ENCODE results near the gene OR1J1.

OR1J1 gene

DNA sequence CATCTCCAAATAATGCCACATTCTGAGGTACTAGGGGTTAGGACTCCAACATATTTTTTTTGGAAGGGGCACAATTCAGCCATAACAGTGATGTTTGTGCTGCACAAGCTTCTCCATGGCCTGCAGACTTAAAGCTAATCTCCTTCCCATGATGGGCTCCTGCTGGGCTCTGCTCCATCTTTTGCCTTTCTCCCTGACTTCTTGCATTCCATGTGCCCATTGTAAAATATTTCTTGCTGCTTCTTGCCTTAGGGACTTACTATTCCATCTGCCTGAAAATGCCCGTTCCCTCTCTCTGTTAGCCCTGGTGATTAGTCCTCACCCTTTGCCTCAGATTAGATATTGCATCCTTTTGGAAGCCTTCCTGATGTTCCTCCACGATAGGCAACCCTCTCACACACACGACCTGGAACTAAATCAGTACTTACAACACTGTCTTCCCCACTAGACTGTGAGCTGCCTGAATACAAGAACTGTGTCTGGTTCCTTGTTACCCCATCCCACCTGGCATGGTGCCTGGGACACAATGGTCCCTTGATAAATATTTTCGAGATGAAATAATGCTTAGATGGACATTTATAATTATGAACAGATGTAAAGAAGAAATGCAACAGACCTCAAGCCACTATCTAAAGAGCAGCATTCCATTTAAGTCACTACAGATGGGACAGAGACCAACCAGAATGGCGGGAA lies 33.5 kb downstream of the OR1J1 start:
- DNase-seq, result no peak

DNA sequence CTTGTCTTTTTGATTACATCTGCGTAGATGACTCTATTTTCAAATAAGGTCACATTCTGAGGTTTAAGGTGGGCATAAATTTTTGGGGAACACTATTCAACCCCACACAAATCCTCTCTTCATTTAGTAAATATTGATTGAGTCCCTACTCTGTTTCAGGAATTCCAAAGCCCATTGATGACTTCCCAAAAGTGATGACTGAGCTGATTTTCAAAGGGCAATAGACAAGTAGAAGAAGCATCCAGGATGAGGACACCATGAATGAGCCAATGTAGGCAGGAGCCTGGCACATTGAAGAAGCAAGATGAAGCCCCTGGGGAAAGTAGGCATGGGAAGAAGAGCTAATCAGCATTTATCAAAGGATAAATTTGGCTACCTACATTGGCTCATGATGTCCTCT lies 35.2 kb downstream of the OR1J1 start:
- DNase-seq, result no peak
